Thoracic aorta (tissue), 2 donors: ENCODE data around the gene SIGLEC14. TPM values are rescaled to one million over a fixed set of nuclear protein-coding genes. Genes with fewer than 3 reads are reported as not detected.
"Not testable (repeated sequence)": the region's sequence is repeated elsewhere in the genome, so short reads cannot be mapped to it uniquely, and the experiment has no call there.

Experiments
- ATAC-seq: fragments of 150-250 bp; one replicate; pipeline ENCODE4 v1.8.0; 2017; ENCODE audit warnings: low read depth; ENCODE audit not compliant: insufficient number of reproducible peaks, low FRiP score
- DNase-seq: peaks from one replicate; pipeline ENCODE4 v3.0.0-alpha.2; 2020; ENCODE audit warnings: low spot score
- H3K27ac ChIP-seq, 2 donors: fragments of 200-600 bp; sonication (generic); 1 replicate in 1 of 2; 2 replicates in 1 of 2; pipeline ENCODE4 v1.5.1; 2016; ENCODE audit warnings: mild to moderate bottlenecking in 2 of 2, moderate library complexity in 2 of 2
- H3K27me3 ChIP-seq: fragments of 200-600 bp; sonication (generic); replicated peaks from 2 replicates; pipeline ENCODE4 v1.6.0; 2016; ENCODE audit warnings: mild to moderate bottlenecking; ENCODE audit not compliant: insufficient read depth
- H3K36me3 ChIP-seq: fragments of 200-600 bp; sonication (generic); one replicate; pipeline ENCODE4 v1.5.1; 2016
- H3K4me1 ChIP-seq, 2 donors: fragments of 200-600 bp; sonication (generic); 1 replicate in 1 of 2; 2 replicates in 1 of 2; pipeline versions ENCODE4 v1.5.1 to v1.6.0; 2016; ENCODE audit warnings: low read depth in 2 of 2, mild to moderate bottlenecking in 1 of 2; ENCODE audit not compliant: control insufficient read depth in 1 of 2
- H3K4me3 ChIP-seq: fragments of 200-600 bp; sonication (generic); 2 replicates; pipeline ENCODE4 v1.5.1; 2016; ENCODE audit warnings: mild to moderate bottlenecking
- H3K9me3 ChIP-seq: fragments of 200-600 bp; sonication (generic); 2 replicates; pipeline ENCODE4 v1.5.1; 2016
- total RNA-seq, 2 donors: library from RNA; depleted of rRNA; stranded (reverse); fragments of >200 nt; gene quantifications; one replicate each; pipeline versions ENCODE4 v1.1.0 to v1.2.3, GENCODE V29; 2016
- TF ChIP-seq, protein P1 (sequence below): fragments of 200-600 bp; sonication (generic); IDR thresholded peaks from one replicate; pipeline ENCODE4 v1.5.1; 2019; ENCODE audit warnings: antibody characterized with exemption

The SIGLEC14 gene
- total RNA-seq, 2 donors from 2014 or later = 4.6 to 12.6 TPM

DNA sequence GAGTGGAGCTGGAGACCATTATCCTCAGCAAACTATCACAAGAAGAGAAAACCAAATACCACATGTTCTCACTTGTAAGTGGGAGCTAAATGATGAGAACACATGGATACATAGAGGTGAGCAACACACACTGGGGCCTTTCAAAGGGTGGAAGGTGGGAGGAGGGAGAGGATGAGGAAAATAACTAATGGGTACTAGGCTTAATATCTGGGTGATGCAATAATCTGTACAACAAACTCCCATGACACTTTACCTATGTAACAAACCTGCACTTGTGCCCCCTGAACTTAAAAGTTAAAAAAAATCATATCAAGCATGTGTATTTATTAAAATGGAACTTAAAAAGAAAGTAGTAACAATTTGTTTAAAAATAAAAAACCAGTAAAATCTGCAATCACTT lies 5.0 kb downstream of the SIGLEC14 start:
- no peak overlapping the region for H3K4me3 ChIP-seq
- no peaks in the 10 kb centered on the region for H3K27me3 ChIP-seq
- ATAC-seq = no peak
- peaks cover 3% of the 10 kb centered on the region for H3K9me3 ChIP-seq
- H3K4me1 ChIP-seq = no peaks in the 10 kb centered on the region
- H3K36me3 ChIP-seq = no peaks in the 10 kb centered on the region
- no peak overlapping the region for H3K27ac ChIP-seq
- TF ChIP-seq, protein P1, sequence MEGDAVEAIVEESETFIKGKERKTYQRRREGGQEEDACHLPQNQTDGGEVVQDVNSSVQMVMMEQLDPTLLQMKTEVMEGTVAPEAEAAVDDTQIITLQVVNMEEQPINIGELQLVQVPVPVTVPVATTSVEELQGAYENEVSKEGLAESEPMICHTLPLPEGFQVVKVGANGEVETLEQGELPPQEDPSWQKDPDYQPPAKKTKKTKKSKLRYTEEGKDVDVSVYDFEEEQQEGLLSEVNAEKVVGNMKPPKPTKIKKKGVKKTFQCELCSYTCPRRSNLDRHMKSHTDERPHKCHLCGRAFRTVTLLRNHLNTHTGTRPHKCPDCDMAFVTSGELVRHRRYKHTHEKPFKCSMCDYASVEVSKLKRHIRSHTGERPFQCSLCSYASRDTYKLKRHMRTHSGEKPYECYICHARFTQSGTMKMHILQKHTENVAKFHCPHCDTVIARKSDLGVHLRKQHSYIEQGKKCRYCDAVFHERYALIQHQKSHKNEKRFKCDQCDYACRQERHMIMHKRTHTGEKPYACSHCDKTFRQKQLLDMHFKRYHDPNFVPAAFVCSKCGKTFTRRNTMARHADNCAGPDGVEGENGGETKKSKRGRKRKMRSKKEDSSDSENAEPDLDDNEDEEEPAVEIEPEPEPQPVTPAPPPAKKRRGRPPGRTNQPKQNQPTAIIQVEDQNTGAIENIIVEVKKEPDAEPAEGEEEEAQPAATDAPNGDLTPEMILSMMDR = no peak
- DNase-seq = no peak

DNA sequence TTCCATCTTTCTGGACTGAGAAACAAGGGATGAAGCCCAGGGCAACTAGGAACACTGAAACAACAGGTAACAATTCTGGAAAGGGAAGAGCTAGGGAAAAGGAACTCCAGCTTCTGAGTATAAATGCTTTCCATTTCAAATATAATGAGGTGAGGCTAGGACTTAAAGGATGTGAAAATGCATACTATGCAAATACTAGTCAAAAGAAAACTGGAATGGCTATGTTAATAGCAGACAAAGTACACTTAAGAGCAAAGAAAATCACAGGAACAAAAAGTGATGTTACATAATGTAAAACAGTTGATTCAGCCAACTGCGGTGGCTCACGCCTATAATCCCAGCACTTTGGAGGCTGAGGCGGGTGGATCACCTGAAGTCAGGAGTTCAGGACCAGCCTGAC lies 6.2 kb downstream of the SIGLEC14 start:
- no peaks in the 10 kb centered on the region for H3K4me1 ChIP-seq
- peaks cover 3% of the 10 kb centered on the region for H3K9me3 ChIP-seq
- H3K36me3 ChIP-seq = no peaks in the 10 kb centered on the region
- no peak overlapping the region for H3K27ac ChIP-seq
- DNase-seq (no peak), ATAC-seq (no peak)
- no peaks in the 10 kb centered on the region for H3K27me3 ChIP-seq
- no peak overlapping the region for H3K4me3 ChIP-seq
- TF ChIP-seq, protein P1 = no peak

DNA sequence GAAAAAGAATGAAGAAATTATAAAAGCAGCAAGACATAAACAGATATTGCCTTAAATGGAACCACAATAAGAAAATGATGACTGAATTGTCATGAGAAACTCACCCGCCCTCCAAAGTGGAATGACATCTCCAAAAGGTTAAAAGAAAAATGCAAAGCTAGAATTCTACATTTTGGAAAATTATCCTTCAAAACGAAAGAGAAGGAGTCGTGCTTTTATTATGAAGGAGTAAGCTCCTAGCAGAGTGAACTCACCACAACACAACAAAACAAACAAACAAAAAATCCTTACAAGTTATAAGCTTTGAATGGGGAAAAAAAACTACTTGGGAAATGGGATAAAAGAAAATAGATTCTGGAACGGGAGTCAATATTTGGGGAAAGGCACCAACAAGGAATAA lies 6.7 kb downstream of the SIGLEC14 start:
- Histone ChIP-seq H3K27ac (no peak overlapping the region), H3K9me3 (peaks cover 3% of the 10 kb centered on the region), H3K4me1 (no peaks in the 10 kb centered on the region), H3K4me3 (no peak overlapping the region), H3K27me3 (no peaks in the 10 kb centered on the region), H3K36me3 (no peaks in the 10 kb centered on the region)
- no peak for DNase-seq
- ATAC-seq = no peak
- TF ChIP-seq, protein P1 = no peak

DNA sequence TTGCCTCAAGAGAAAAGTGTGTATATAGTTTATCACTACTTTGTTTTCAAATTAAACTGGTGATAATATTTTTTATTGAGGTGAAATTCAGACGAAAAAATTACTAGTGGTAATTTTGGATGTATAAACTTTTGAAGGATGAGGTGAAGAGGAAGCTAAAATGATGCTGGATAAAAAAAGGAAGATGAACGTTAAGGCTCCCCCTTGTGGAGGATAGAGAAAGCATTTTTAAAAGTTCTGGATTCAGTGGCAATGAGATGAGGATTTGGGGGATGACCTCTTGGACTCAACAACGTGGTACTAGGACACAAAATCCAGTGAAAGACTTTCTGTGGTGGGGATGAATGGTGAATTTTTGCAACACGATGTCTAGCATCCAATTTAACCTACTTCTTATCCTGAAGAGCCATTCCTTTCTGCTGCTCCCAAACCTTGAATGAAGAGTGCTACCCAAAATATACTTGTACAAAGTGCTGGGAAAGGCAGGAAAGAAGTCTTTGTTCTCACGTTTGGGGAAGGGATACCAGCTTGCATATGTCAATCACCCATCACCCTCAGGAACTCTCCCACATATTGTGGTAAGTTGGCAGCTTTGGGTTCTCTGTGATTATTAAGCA lies 9.2 kb downstream of the SIGLEC14 start:
- Histone ChIP-seq H3K36me3 (no peaks in the 10 kb centered on the region), H3K27ac (no peak overlapping the region), H3K4me3 (no peak overlapping the region), H3K4me1 (no peaks in the 10 kb centered on the region), H3K27me3 (no peaks in the 10 kb centered on the region), H3K9me3 (peaks cover 3% of the 10 kb centered on the region)
- TF ChIP-seq, protein P1 = no peak
- ATAC-seq (no peak), DNase-seq (no peak)

DNA sequence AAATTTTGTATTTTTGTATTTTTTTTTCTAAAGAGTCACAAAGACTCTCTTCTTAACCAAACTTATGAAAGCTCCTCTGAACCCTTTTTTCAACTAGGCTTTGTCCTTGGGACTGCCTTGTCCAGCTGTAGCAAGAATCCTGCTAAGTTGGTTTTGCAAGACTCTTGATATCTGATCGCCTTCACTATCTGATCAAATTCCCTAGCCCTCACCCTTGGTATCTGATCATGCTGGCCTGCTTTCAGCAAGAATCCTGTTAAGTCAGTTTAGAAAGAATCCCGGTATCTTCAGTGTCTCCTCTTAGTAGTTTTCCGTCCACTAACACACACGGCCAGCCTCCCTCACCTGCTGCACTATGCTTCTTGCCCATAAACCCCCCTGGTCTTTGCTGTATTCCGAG lies 14.5 kb downstream of the SIGLEC14 start:
- TF ChIP-seq, protein P1 = no peak
- no peaks in the 10 kb centered on the region for H3K27me3 ChIP-seq
- H3K4me3 ChIP-seq = no peak overlapping the region
- DNase-seq (no peak), ATAC-seq (no peak)
- no peaks in the 10 kb centered on the region for H3K4me1 ChIP-seq
- peaks cover 2% of the 10 kb centered on the region for H3K9me3 ChIP-seq
- no peak overlapping the region for H3K27ac ChIP-seq
- no peaks in the 10 kb centered on the region for H3K36me3 ChIP-seq

DNA sequence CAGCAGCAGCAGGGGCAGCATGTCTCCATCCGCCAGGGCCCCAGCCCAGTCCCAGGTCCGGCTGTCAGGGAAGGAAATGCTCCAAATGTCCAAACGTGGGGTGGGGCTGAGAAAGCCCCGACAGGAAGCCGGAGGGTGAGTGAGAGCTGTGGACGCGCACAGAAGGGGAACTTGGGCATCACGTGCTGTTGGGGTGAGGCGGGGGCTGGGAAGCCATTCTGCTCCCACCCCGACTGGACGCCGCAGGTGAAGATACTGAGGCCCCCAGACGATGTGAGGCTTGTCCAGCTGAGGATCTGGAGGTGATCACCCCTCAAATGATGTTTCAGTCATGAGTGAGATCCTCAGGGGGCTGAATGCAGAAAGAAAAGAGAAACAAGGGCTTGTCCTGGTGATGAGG lies 16.3 kb downstream of the SIGLEC14 start, which contains the start of gene SIGLEC5:
Gene SIGLEC5, minus strand, starts transcription at position 87 of the 400 bp plus-strand sequence. Its CDS starts 66 bp downstream, at position 21.
- H3K27ac ChIP-seq, H3K36me3 ChIP-seq, H3K4me3 ChIP-seq, H3K4me1 ChIP-seq, DNase-seq, H3K27me3 ChIP-seq, ATAC-seq, H3K9me3 ChIP-seq: not testable (repeated sequence)
